OCI-LY7 (cell line): Measurements from ENCODE around the gene PRDM4.

Experiments
- EZH2phosphoT487 ChIP-seq: fragments of 200-600 bp; sonication (generic); IDR thresholded peaks from 2 replicates; pipeline ENCODE4 v1.6.1; 2018; ENCODE audit warnings: low read depth, borderline replicate concordance, mild to moderate bottlenecking, mixed run types, antibody characterized with exemption, low read length, moderate library complexity, mixed read lengths
- TF ChIP-seq, protein P1 (sequence below): fragments of 200-600 bp; sonication (generic); conservative IDR thresholded peaks from 2 replicates; pipeline ENCODE4 v1.5.1; 2014; ENCODE audit warnings: mild to moderate bottlenecking, antibody characterized with exemption, low read length, moderate library complexity, mixed read lengths

DNA sequence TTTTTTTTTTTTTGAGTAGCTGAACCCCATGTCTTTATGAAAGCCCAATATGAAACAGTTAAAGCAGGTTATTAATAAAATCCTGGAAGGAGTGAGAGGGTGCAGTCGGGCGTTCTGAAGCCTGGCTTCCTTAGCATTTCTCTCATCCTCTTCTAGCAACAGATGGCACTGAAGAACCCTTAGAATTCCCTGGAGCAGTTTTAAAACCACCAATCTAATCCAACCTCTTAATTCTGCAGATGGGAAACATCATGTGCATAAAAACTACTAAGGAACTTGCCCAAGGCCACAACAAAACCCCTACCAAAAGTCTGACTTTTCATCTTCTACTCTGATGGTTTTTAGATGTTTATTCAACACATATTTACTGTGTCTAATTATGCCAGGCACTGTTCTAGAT, 25.2 kb downstream of the PRDM4 start:
- TF ChIP-seq, protein P1, sequence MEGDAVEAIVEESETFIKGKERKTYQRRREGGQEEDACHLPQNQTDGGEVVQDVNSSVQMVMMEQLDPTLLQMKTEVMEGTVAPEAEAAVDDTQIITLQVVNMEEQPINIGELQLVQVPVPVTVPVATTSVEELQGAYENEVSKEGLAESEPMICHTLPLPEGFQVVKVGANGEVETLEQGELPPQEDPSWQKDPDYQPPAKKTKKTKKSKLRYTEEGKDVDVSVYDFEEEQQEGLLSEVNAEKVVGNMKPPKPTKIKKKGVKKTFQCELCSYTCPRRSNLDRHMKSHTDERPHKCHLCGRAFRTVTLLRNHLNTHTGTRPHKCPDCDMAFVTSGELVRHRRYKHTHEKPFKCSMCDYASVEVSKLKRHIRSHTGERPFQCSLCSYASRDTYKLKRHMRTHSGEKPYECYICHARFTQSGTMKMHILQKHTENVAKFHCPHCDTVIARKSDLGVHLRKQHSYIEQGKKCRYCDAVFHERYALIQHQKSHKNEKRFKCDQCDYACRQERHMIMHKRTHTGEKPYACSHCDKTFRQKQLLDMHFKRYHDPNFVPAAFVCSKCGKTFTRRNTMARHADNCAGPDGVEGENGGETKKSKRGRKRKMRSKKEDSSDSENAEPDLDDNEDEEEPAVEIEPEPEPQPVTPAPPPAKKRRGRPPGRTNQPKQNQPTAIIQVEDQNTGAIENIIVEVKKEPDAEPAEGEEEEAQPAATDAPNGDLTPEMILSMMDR = no peak
- no peak for TF ChIP-seq EZH2phosphoT487
